ENCODE measurements around the gene SERF1B.
"Not testable (repeated sequence)": the region's sequence is repeated elsewhere in the genome, so short reads cannot be mapped to it uniquely, and the experiment has no call there.

GRCh38 chr5:70091776-70092175, 66.7 kb downstream of the SERF1B start:
- TF ChIP-seq CTCF (conservative IDR thresholded peaks at IDR 0.05; ENCODE audit: low read depth, low read length); RFX5 (IDR thresholded peaks at IDR 0.05; ENCODE audit: low read depth, low read length); POLR2A (IDR thresholded peaks at IDR 0.05; ENCODE audit: low read depth, low read length); CEBPB (IDR thresholded peaks at IDR 0.05; ENCODE audit: low read depth, low read length); RAD21 (IDR thresholded peaks at IDR 0.05; ENCODE audit: low read length); SMC3 (IDR thresholded peaks at IDR 0.05; ENCODE audit: low read depth, low read length); MAFK (IDR thresholded peaks at IDR 0.05; ENCODE audit: low read depth, low read length); CHD1 (IDR thresholded peaks at IDR 0.05; ENCODE audit: low read depth, low read length); USF2 (IDR thresholded peaks at IDR 0.05; ENCODE audit: low read depth, low read length); NFE2L2 (IDR thresholded peaks at IDR 0.05; ENCODE audit: low read depth, low read length); MXI1 (IDR thresholded peaks at IDR 0.05; ENCODE audit: borderline replicate concordance, low read depth, low read length); BHLHE40 (IDR thresholded peaks at IDR 0.05; ENCODE audit: low read depth, low read length); ELK1 (IDR thresholded peaks at IDR 0.05; ENCODE audit: borderline replicate concordance, low read depth, low read length): not testable (repeated sequence)
